ENCODE results near the gene CAPNS2. TPM values are rescaled to one million over a fixed set of nuclear protein-coding genes. Genes with fewer than 3 reads are reported as not detected.

The CAPNS2 gene
- total RNA-seq, 2 donors from 2014 or later = 0.35 TPM; not detected in 1

- H3K4me3 ChIP-seq = no peak overlapping the region
- H3K27ac ChIP-seq = no peak overlapping the region
- H3K4me1 ChIP-seq = peaks cover 0 to 14% of the 10 kb centered on the region in 2 donors
Observed at GRCh38 chr16:55568207-55568606, 1.7 kb downstream of the CAPNS2 start.

GRCh38 chr16:55569025-55569424 is 2.5 kb downstream of the CAPNS2 start:
- Histone ChIP-seq H3K4me3 (no peak overlapping the region), H3K36me3 (no peaks in the 10 kb centered on the region), H3K9me3 (no peaks in the 10 kb centered on the region), H3K27ac (no peak overlapping the region), H3K27me3 (no peaks in the 10 kb centered on the region), H3K4me1 (peaks cover 0 to 14% of the 10 kb centered on the region in 2 donors)
- DNase-seq (ENCODE audit: low spot score) = no peak
- TF ChIP-seq, protein P1, sequence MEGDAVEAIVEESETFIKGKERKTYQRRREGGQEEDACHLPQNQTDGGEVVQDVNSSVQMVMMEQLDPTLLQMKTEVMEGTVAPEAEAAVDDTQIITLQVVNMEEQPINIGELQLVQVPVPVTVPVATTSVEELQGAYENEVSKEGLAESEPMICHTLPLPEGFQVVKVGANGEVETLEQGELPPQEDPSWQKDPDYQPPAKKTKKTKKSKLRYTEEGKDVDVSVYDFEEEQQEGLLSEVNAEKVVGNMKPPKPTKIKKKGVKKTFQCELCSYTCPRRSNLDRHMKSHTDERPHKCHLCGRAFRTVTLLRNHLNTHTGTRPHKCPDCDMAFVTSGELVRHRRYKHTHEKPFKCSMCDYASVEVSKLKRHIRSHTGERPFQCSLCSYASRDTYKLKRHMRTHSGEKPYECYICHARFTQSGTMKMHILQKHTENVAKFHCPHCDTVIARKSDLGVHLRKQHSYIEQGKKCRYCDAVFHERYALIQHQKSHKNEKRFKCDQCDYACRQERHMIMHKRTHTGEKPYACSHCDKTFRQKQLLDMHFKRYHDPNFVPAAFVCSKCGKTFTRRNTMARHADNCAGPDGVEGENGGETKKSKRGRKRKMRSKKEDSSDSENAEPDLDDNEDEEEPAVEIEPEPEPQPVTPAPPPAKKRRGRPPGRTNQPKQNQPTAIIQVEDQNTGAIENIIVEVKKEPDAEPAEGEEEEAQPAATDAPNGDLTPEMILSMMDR (IDR thresholded peaks at IDR 0.05) = no peak

More at GRCh38 chr16:55568207-55568606, 1.7 kb downstream of the CAPNS2 start:
- Histone ChIP-seq H3K36me3 (no peaks in the 10 kb centered on the region), H3K9me3 (no peaks in the 10 kb centered on the region), H3K27me3 (no peaks in the 10 kb centered on the region)
- no peak for DNase-seq (ENCODE audit: low spot score)
- TF ChIP-seq, protein P1 (IDR thresholded peaks at IDR 0.05) = no peak

DNA sequence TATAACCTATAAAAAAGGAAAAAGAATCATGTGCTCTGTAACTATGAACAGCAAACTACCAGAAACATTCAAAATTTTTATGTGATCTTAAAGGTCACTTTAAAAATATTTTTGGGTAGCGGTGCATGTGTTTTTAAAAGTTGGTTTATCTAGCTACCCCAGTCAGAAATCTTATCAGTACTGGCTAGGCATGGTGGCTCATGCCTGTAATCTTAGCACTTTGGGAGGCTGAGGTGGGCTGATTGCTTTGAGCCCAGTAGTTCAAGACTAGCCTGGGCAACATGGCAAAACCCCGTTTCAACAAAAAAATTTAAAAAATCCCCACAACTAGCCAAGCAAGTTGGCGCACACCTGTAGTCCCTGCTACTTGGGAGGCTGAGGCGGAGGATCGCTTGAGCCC is 3.7 kb downstream of the CAPNS2 start:
- Histone ChIP-seq H3K27ac (no peak overlapping the region), H3K4me3 (no peak overlapping the region), H3K27me3 (no peaks in the 10 kb centered on the region), H3K9me3 (no peaks in the 10 kb centered on the region), H3K36me3 (no peaks in the 10 kb centered on the region), H3K4me1 (peaks cover 0 to 14% of the 10 kb centered on the region in 2 donors)
- no peak for DNase-seq (ENCODE audit: low spot score)
- TF ChIP-seq, protein P1 (IDR thresholded peaks at IDR 0.05) = no peak

- DNase-seq (ENCODE audit: low spot score) = no peak
- Histone ChIP-seq H3K4me1 (peaks cover 0 to 14% of the 10 kb centered on the region in 2 donors), H3K36me3 (no peaks in the 10 kb centered on the region), H3K9me3 (no peaks in the 10 kb centered on the region), H3K4me3 (no peak overlapping the region), H3K27me3 (no peaks in the 10 kb centered on the region), H3K27ac (no peak overlapping the region)
- TF ChIP-seq, protein P1 (IDR thresholded peaks at IDR 0.05) = no peak
Observed at GRCh38 chr16:55571191-55571897, 4.9 kb downstream of the CAPNS2 start.

DNA sequence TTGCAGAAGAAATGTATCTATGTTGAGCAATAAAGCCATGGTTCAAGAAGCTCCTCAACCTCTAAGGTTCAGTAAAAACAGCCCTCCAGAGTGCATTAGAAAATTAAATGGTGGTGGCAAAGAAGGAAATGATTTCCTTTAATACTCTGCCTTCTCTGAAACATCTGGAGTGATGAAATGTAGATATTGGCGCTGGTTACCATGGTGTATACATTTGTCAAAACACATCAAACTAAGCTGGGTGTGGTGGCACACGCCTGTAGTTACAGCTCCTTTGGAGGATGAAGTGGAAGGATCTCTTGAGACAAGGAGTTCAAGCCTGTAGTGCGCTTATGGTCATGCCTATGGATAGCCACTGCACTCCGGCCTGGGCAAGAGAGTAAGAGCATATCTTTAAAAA is 6.0 kb downstream of the CAPNS2 start:
- Histone ChIP-seq H3K4me1 (peaks cover 0 to 8% of the 10 kb centered on the region in 2 donors), H3K27me3 (no peaks in the 10 kb centered on the region), H3K36me3 (no peaks in the 10 kb centered on the region), H3K4me3 (no peak overlapping the region), H3K27ac (no peak overlapping the region), H3K9me3 (no peaks in the 10 kb centered on the region)
- TF ChIP-seq, protein P1 (IDR thresholded peaks at IDR 0.05) = no peak
- no peak for DNase-seq (ENCODE audit: low spot score)

DNA sequence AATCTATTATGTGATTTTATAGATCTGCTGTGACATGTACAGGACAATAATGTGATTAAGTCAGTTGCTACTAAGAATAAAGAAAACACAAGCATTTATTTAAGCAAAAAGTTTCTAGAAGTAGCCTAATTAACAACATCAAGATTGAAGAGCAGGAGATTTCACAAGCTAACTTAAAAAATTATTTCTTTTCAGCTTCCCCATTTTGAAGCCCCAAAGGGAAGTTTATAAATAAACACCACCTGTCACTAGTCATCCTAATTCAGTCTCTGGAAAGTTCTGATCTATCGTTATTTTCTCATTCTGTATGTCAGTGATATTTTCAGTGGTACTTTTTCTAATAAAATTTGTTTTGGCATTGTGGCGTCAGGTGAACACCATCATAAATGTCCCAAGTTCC is 8.3 kb downstream of the CAPNS2 start:
- Histone ChIP-seq H3K27me3 (no peaks in the 10 kb centered on the region), H3K4me3 (no peak overlapping the region), H3K27ac (no peak overlapping the region), H3K4me1 (no peaks in the 10 kb centered on the region), H3K36me3 (peaks cover 10% of the 10 kb centered on the region), H3K9me3 (no peaks in the 10 kb centered on the region)
- TF ChIP-seq, protein P1 (IDR thresholded peaks at IDR 0.05) = no peak
- DNase-seq (ENCODE audit: low spot score) = no peak

Data from right atrium auricular region (tissue), 2 donors.